GM18505 (cell line): ENCODE data around the gene RASIP1.
"Not testable (repeated sequence)": the region's sequence is repeated elsewhere in the genome, so short reads cannot be mapped to it uniquely, and the experiment has no call there.

ENCODE experiments used
- ATAC-seq: cut with Tn5 transposase; IDR thresholded peaks from one replicate; pipeline ENCODE4 v1.9.1; 2021; ENCODE audit not compliant: unreplicated experiment
- POLR2A ChIP-seq: IDR thresholded peaks from 4 replicates; pipeline ENCODE4 v1.6.1; 2011; ENCODE audit warnings: borderline replicate concordance; ENCODE audit not compliant: insufficient read depth, insufficient read length; ENCODE audit errors: extremely low read depth

The RASIP1 gene

GRCh38 chr19:48726556-48726955 lies 13.9 kb downstream of the RASIP1 start:
- ATAC-seq, result no peak
- TF ChIP-seq POLR2A, result no peak

- no peak for TF ChIP-seq POLR2A
Observed at GRCh38 chr19:48724796-48725753, 15.3 kb downstream of the RASIP1 start.

GRCh38 chr19:48722196-48722708 lies 18.2 kb downstream of the RASIP1 start:
- ATAC-seq, result no peak
- no peak for TF ChIP-seq POLR2A

More at GRCh38 chr19:48724796-48725753, 15.3 kb downstream of the RASIP1 start:
- ATAC-seq, result no peak

- peak; percentile 61 for TF ChIP-seq POLR2A
- ATAC-seq, result peak; percentile 61
Observed at GRCh38 chr19:48720613-48721296, 19.7 kb downstream of the RASIP1 start.

GRCh38 chr19:48720251-48720612 lies 20.2 kb downstream of the RASIP1 start:
- TF ChIP-seq POLR2A, result no peak
- ATAC-seq, result no peak

- TF ChIP-seq POLR2A, result no peak
- ATAC-seq, result no peak
Observed at GRCh38 chr19:48719263-48720171, 20.9 kb downstream of the RASIP1 start, which contains the start of gene MAMSTR. TSS of gene MAMSTR (minus strand) at chr19:48719725. CDS start at chr19:48719031, 694 bp downstream.

GRCh38 chr19:48718711-48719231 lies 21.6 kb downstream of the RASIP1 start:
- TF ChIP-seq POLR2A, result no peak
- no peak for ATAC-seq

GRCh38 chr19:48718106-48718505 lies 22.3 kb downstream of the RASIP1 start:
- not testable (repeated sequence) for ATAC-seq

- TF ChIP-seq POLR2A, result no peak
- ATAC-seq, result no peak
Observed at GRCh38 chr19:48716562-48717291, 23.7 kb downstream of the RASIP1 start.

- no peak for TF ChIP-seq POLR2A
- no peak for ATAC-seq
Observed at GRCh38 chr19:48715681-48716171, 24.7 kb downstream of the RASIP1 start.

- no peak for ATAC-seq
- no peak for TF ChIP-seq POLR2A
Observed at GRCh38 chr19:48714759-48715675, 25.4 kb downstream of the RASIP1 start.
